UCSD-AML1 (cell line): ENCODE results near the gene CCR7.
A peak's percentile ranks its signal among the peaks of the same experiment; 100 is the strongest.

ENCODE experiments used
- DNase-seq: peaks from one replicate; lab custom pipeline; 2025; ENCODE audit not compliant: unreplicated experiment; lab: John Stamatoyannopoulos, UW

CCR7 gene, protein sequence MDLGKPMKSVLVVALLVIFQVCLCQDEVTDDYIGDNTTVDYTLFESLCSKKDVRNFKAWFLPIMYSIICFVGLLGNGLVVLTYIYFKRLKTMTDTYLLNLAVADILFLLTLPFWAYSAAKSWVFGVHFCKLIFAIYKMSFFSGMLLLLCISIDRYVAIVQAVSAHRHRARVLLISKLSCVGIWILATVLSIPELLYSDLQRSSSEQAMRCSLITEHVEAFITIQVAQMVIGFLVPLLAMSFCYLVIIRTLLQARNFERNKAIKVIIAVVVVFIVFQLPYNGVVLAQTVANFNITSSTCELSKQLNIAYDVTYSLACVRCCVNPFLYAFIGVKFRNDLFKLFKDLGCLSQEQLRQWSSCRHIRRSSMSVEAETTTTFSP

GRCh38 chr17:40564883-40565768 lies at the start of gene CCR7:
Gene CCR7, minus strand, starts transcription at chr17:40565472. Its CDS starts 63 bp downstream, at chr17:40565409.
- peak; percentile 71 for DNase-seq

GRCh38 chr17:40614431-40615067 lies 49.3 kb upstream of the CCR7 start:
- DNase-seq: no peak

DNA sequence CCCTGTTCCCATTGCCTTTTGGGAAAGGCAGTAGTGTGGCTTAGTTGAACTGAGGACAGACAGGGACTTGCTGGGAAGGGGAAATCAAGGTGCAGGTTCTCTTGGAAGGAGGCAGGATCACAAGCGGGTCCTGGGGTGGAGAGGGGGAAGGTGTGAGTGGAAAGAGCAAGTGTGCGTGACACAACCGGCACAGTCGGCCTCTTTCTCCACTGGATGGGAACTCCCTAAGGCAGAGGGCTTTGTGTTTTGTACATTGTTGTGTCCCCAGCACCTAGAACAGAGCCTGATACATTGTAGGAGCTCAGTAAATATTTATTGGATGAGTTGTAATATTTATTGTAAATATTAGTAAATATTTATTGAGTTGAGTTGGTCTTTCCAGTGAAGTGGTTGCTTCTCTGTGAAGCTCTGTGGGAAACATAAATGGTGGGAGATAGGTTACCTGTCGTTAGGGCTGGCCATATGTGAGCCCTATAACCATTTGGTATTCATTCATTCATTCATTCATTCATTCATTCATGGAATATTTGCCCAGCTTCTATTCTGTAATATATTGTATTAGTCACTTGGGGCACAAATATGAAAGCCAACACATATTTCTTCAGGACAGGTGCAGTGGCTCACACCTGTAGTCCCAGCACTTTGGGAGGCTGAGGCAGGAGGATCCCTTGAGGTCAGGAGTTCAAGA lies 48.3 kb upstream of the CCR7 start:
- DNase-seq: no peak

DNA sequence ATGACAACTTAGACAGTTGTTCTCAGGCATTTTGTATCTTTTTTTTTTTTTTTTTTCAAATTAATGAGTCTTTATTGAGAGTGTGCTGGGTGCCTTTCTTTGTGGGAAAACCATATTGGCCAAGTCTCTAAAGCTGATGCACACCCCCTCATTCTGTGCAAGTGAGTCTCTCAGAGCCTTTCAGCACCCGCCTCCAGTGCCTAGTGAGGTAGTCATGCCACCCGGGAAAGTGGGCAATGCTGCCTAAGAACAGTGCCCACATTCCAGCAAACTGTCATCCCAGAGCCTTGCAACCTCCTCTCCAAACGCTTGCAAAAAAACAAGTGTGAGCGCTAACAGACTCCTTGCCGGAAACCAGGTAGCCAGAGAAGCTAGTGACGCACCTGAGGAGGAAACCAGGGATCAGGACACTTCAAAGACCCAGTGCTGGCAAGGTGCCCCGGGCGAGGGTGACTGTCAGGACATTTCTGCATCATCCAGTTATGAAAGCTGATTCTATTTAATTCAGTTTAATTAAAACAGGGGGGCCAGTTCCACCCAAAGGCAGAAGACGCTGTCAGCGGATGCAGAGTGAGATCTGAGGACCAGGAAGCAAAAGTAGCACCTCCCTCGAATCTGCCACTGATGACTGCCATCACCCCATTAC lies 47.5 kb upstream of the CCR7 start:
- DNase-seq: no peak

GRCh38 chr17:40611840-40612474 lies 46.7 kb upstream of the CCR7 start:
- no peak for DNase-seq

DNA sequence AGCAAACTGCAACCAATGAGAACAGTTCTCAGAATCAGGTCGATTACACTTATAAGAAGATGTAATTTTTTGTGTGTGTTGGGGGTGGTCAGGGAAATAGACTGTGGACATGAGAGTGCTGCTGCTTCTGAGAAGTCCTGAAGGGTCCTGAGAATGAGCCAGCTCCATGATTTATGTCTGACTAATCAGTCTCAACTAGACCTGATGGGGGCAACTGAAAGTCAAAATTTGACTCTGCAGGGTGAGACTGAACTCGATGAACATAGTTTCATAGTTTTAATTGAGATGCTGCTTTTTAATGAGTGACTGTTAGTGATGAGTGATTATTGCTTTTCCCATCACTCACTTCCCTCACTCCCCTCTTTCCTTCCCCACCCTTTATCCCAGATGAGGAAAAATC lies 45.1 kb upstream of the CCR7 start:
- DNase-seq: no peak

- DNase-seq: no peak
These were observed 42.8 kb upstream of the CCR7 start for GRCh38 chr17:40608061-40608581.

- no peak for DNase-seq
These were observed 42.4 kb upstream of the CCR7 start for GRCh38 chr17:40607641-40608040.

DNA sequence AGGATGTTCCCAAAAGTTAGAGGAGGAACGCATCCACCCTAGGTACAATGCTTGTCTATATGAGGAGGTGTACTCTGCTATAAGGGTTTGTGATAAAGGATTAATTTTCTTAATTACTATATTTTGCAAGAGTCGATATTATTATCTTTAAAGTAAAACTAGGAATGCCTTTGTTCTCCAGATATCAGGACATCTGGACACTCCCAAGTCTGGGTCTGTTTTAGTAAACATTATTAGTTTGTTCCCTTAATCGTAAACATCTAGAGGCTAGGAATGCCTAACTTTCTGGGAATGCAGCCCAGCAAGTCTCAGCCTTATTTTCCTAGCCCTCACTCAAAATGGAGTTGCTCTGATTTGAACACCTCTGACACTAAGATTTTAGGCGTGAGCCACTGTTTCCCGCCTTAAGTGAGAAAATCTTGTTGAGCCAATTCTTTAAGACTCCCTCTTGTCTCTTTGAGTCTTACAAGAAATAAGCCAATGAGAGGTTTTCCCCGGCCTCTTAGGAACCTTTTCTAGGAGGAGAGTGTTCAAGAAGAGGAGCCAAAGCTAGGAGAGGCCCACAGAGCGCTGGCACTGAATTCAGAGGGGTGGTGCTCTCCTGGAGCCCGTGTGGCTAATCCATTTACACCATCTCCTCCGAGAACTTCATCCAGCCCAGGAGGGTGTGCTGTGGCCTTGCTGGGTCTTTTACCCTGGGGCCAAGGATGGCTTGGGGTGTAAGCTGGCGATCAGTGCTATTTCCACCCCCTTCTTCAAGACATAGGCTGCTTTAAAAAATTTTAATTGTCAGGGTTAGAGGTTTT lies 41.5 kb upstream of the CCR7 start:
- DNase-seq: no peak

GRCh38 chr17:40605306-40605705 lies 40.0 kb upstream of the CCR7 start:
- no peak for DNase-seq

GRCh38 chr17:40604327-40605080 lies 39.2 kb upstream of the CCR7 start:
- DNase-seq: no peak

- DNase-seq: no peak
These were observed 37.5 kb upstream of the CCR7 start for GRCh38 chr17:40602445-40603443.

DNA sequence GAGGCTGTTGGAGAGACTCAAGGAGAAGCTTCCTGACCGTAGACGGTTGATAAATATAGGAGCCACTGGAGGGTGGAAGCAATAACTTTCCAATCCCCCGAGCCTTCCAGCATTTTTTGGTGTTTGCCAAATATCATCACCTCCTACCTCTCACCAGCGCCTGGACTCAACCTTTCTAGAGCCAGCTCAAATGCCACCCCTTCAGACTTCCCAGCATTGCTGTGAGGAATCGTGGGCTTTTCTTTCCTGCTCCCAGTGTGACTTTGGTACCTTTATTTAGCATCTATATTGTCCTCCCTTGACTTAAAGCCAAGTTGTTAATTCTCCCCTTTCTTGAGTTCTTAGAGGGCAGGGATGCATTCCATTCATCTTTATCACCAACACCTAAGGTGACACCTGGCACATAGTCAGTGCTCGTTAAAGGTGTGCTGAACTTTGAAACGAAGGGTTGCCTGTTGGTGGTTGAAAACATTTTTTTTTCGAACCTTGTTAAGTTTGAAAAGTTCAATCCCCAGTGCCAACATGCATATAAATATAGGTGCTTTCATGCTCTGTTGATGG lies 35.3 kb upstream of the CCR7 start:
- no peak for DNase-seq

DNA sequence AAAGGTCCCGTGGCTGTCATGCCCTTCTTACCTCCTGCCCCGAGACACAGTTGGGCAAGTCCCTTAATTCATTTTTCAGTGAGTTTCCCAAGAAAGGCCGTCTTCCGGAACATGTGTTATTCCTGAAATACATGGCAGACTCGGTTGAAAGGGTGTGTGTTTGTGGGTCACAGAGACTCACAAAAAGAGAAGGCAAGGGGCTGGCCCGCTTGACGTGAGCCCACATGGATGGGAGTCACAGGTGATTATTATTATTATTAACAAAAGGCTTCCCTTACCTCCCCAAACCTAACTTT lies 34.1 kb upstream of the CCR7 start:
- DNase-seq: no peak

DNA sequence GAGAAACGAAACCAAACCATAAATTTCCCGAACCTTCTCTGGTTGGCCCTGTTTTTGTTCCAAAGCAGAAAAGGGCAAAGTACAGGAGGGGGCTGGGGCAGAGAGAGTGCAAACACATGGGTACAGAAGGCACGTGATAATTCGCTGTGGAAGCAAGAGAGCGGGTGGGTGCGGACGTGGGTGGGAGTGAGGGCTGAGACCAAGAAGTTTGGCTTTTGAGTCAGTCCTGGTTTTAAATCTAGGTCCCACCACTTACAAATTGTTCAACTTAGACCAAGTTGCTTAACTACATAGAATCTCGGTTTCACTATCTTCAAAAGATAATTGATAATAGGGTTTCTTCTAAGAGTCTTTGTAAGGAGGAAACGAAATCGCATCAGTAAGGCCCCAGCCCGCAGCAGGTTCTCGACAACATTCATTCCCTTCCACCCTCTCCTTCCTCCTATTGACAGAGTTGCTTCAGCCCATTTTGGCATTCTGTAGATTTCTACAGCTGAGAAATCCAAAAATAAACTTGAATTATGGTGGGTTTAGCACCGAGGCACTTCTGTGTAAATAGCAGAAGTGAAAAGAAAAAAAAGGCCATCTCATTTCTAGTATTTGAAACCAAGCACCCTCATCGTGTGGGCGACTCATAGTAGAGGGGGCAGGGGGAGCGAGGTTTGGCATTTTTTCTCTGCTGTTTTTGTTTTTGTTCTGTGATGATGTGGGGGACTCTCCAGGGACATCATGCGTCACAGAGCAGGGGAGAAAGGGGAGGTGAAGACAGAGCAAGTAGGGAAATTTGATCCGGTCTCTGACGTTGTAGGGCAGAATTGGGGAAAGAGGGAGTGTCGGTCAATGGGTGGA lies 33.6 kb upstream of the CCR7 start:
- DNase-seq: no peak

DNA sequence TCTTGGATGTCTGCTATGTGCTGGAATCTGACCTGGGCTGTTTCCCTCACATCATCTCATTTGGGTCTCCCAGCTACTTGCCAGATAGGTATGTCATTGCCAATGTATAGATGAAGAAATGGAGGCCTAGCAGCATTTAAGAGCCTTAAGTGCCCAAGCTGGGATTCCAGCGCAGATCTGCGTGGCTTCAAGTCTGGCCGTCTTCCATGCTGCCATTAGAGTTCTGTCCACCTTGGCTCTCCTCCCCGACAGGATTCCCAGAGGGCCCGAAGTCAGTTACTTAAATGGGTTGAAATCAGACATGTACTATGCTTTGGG lies 33.0 kb upstream of the CCR7 start:
- no peak for DNase-seq
